Urothelium cell line (cell line): ENCODE measurements around the gene CACNA2D4.
"Not testable (repeated sequence)": the region's sequence is repeated elsewhere in the genome, so short reads cannot be mapped to it uniquely, and the experiment has no call there.

Experiments
- DNase-seq: peaks from one replicate; pipeline ENCODE4 v3.0.0; 2011; ENCODE audit warnings: low spot score, mixed read lengths
- FAIRE-seq: peaks from 2 replicates; lab custom pipeline; 2011; peaks lifted over from hg19 to GRCh38; lab: Jason Lieb, UNC

Gene CACNA2D4

DNA sequence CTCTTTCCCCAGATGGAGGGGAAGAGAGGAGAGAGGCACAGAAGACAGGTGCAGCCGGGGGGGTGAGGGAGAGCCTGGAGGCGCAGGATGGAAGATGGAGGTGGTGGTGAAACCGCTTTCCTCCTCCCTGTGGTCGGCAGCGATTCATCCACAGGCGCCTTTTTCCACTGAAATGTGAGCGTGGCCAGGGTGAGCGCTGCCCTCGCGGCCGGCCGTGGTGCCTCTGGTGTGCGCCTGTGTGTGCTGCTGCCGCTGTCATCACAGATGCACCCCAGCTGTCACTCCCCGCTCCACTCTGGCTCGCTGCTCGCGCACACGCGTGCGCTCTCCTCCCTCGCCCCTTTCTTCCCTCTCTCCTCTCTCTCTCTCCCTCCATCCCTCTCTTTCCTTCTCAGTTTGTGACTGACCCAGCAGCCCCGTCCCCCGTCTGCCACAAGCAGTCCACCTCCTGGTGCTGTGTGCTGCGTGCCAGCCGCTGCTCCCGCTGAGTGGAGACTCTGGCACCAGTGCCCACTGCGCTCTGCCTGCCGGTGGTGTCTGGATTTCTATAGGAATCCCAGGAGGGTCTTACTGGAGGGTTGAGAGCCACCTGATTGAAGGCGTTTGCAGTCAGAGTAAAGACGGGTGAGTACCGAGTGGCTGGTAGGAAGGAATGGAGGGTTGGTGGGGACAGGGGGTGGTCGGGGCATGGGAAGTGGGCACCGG is 98.1 kb downstream of the CACNA2D4 start, which contains the start of gene LRTM2:
LRTM2 (plus strand) TSS at position 375 of the 705 bp plus-strand sequence. CDS start 7,584 bp downstream, outside the sequence.
- DNase-seq (no peak), FAIRE-seq (no peak)

- no peak for FAIRE-seq
- no peak for DNase-seq
Measured at GRCh38 chr12:1819571-1819970, 98.9 kb downstream of the CACNA2D4 start.

- DNase-seq: no peak
- FAIRE-seq: no peak
Measured at GRCh38 chr12:1819050-1819449, 99.4 kb downstream of the CACNA2D4 start.

- not testable (repeated sequence) for FAIRE-seq, DNase-seq
Measured at GRCh38 chr12:1817928-1818327, 100.5 kb downstream of the CACNA2D4 start.

- peak; percentile 100 for FAIRE-seq
- DNase-seq: no peak
Measured at GRCh38 chr12:1816730-1817348, 101.6 kb downstream of the CACNA2D4 start.

- peak; percentile 73 for FAIRE-seq
Measured at GRCh38 chr12:1815814-1816729, 102.4 kb downstream of the CACNA2D4 start.

GRCh38 chr12:1815108-1815507 is 103.3 kb downstream of the CACNA2D4 start:
- DNase-seq (no peak), FAIRE-seq (no peak)

More at GRCh38 chr12:1815814-1816729, 102.4 kb downstream of the CACNA2D4 start:
- DNase-seq: no peak

- FAIRE-seq (peak; percentile 78), DNase-seq (no peak)
Measured at GRCh38 chr12:1814266-1814665, 104.2 kb downstream of the CACNA2D4 start.

GRCh38 chr12:1812650-1813302 is 105.7 kb downstream of the CACNA2D4 start:
- DNase-seq (peak; percentile 70), FAIRE-seq (peak; percentile 94)

- no peak for FAIRE-seq
- no peak for DNase-seq
Measured at GRCh38 chr12:1811948-1812291, 106.5 kb downstream of the CACNA2D4 start.

DNA sequence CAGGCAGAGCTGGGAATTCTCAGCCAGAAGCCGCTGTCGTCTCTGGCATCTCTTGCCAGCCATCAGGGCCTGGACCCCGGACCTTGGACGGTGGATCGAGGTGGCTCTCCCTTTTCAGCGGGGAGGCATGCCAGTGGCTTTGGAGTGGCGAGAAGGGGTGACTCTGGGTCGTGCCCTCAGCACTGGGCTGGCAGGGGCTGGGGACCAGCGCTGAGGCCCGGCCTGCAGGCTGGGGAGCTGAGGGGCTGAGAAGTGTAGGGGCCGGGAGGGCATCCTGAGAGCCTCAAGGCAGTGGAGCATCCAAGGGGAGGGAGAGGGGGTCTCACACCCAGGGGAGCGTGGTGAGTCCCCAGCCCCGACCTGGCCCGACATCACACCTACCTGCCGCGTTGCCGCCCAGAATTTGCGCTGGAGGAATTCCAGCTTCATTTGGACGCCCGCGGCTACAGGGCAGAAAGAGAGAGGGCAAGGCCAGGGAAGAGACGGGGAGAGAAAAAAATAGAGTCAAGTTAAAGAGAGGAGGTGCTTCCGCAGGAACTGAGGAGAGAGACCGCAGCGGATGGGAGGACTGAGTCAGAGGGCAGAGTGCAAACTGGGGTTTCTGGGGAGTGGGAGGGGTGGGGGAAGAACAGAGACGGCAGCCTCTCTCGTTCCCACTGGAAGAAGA is 107.0 kb downstream of the CACNA2D4 start:
- FAIRE-seq (peak; percentile 63), DNase-seq (peak; percentile 90)

GRCh38 chr12:1810931-1811280 is 107.5 kb downstream of the CACNA2D4 start:
- DNase-seq (no peak), FAIRE-seq (no peak)

GRCh38 chr12:1810201-1810930 is 108.1 kb downstream of the CACNA2D4 start:
- FAIRE-seq (peak; percentile 100), DNase-seq (peak; percentile 84)

DNA sequence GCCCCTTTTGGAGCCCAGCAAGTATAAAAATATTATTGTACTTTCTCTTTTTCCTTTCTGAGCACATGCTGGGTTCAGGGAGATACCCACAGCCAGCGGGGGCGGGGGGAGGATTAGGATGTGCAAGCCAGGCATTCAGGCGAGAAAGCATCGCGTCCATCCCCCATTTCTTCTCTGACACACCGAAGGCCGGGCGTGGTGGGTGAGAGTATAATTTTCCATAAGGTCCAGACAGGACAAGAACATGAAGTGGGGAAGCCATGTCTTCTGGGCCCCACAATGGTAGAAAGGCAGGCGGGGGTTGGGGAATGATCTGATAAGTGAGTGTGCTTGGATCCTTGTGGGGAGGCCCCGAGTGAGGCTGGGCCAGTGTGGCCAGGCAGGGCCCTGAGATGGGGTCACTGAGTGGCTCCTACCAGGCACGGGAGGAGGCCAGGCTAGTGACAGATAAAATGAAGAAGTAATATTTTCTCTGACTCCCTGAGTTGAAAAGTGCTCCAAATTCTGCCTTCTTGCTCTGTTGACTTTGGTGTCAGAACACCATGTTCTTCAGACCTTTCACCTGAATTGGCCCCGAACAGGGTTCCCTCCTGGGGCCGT is 108.8 kb downstream of the CACNA2D4 start:
- DNase-seq: no peak
- no peak for FAIRE-seq

DNA sequence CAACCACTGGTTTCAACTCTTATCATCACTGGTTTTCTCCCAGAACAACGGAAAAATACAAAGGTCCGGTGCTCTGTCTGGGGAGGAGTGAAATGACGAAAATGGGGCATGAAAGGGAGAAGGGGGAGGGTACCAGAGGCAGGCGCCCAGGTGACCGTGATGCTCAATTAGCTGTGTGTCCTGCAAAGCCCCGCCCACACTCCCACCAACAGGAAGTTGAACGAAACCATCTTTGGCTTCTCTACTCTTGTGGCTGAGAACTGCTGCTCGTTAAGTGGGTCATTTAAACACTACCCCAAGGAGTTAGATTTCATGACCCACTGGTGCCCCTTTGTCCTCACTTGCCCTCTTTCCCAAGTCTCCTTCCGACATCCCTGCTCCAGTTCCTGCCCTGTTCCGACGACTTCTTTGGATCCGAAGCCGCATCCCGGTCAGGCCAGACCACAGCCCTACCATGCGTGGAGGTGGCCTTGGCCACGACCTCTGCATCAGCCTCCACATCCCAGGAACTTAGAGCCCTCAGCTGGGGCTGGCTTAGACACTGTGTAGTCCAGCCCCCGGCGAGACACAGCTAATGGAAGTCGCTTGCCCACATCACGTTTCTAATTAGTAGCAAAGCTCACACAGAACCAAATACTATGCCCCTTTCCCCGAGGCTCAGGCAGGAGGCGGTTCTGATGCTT is 109.5 kb downstream of the CACNA2D4 start:
- peak; percentile 79 for FAIRE-seq
- DNase-seq: no peak

- peak; percentile 35 for FAIRE-seq
Measured at GRCh38 chr12:1808036-1808797, 110.2 kb downstream of the CACNA2D4 start.

GRCh38 chr12:1807087-1807860 is 111.2 kb downstream of the CACNA2D4 start:
- DNase-seq: no peak
- FAIRE-seq: peak; percentile 93

More at GRCh38 chr12:1808036-1808797, 110.2 kb downstream of the CACNA2D4 start:
- no peak for DNase-seq
